Breast epithelium (tissue), 4 donors: ENCODE data around the gene HIGD2A. TPM values are rescaled to one million over a fixed set of nuclear protein-coding genes. Genes with fewer than 3 reads are reported as not detected.
A peak's percentile ranks its signal among the peaks of the same experiment; 100 is the strongest.

Experiments used
- DNase-seq, 2 donors: peaks; one replicate each; pipeline ENCODE4 v3.0.0-alpha.2; 2019; ENCODE audit warnings: low spot score in 2 of 2
- H3K27ac ChIP-seq, 2 donors: fragments of 200-600 bp; sonication (generic) in 1 of 2; one replicate each; pipeline ENCODE4 v1.5.1; 2016 to 2019; ENCODE audit warnings: mild to moderate bottlenecking in 1 of 2
- H3K27me3 ChIP-seq, 2 donors: fragments of 200-600 bp; sonication (generic) in 1 of 2; one replicate each; pipeline versions ENCODE4 v1.5.1 to v1.6.0; 2017 to 2019; ENCODE audit warnings: control low read depth in 1 of 2, mild to moderate bottlenecking in 1 of 2
- H3K36me3 ChIP-seq: fragments of 200-600 bp; one replicate; pipeline ENCODE4 v1.5.1; 2019
- H3K4me1 ChIP-seq, 2 donors: fragments of 200-600 bp; sonication (generic); one replicate each; pipeline ENCODE4 v1.5.1; 2016 to 2019; ENCODE audit warnings: control low read depth in 1 of 2
- H3K4me3 ChIP-seq, 3 donors: fragments of 200-600 bp; sonication (generic); 1 replicate in 2 of 3; 2 replicates in 1 of 3; pipeline ENCODE4 v1.5.1; 2016 to 2019; ENCODE audit warnings: mild to moderate bottlenecking in 3 of 3, moderate library complexity in 2 of 3
- H3K9me3 ChIP-seq, 2 donors: fragments of 200-600 bp; sonication (generic) in 1 of 2; one replicate each; pipeline ENCODE4 v1.5.1; 2016 to 2019; ENCODE audit warnings: control low read depth in 1 of 2
- POLR2A ChIP-seq: fragments of 450-650 bp; IDR thresholded peaks from one replicate; pipeline ENCODE4 v1.6.1; 2016; ENCODE audit warnings: antibody characterized with exemption, mild to moderate bottlenecking, moderate library complexity
- POLR2AphosphoS5 ChIP-seq, 3 donors: sonication (generic); formaldehyde crosslinking; IDR thresholded peaks; one replicate each; pipeline ENCODE4 v1.6.1; 2017; ENCODE audit warnings: antibody characterized with exemption in 3 of 3
- intact Hi-C: fragments of 100-400 bp; cut with DNase I; formaldehyde crosslinking; loops from one replicate; pipeline ENCODE4 v1.15.1; 2023; ENCODE audit warnings: low total_unique reads
- total RNA-seq, 3 donors: library from RNA; depleted of rRNA; stranded (reverse); fragments of >200 nt; gene quantifications; one replicate each; pipeline ENCODE4 v1.1.0, GENCODE V29; 2016
- TF ChIP-seq, protein P1 (sequence below), 3 donors: fragments of 450-650 bp; IDR thresholded peaks; one replicate each; pipeline ENCODE4 v1.5.1; 2016 to 2017; ENCODE audit warnings: antibody characterized with exemption in 3 of 3, mild to moderate bottlenecking in 3 of 3, moderate library complexity in 3 of 3

The HIGD2A gene
- total RNA-seq, 3 donors from 2014 or later = 68.5 to 134 (median 80.2) TPM

GRCh38 chr5:176369934-176370711, 18.4 kb upstream of the HIGD2A start:
- intact Hi-C loops = no loop called here
- Histone ChIP-seq H3K27me3 (no peaks in the 10 kb centered on the region), H3K27ac (no peak overlapping the region), H3K9me3 (no peaks in the 10 kb centered on the region), H3K4me1 (no peaks in the 10 kb centered on the region), H3K36me3 (no peaks in the 10 kb centered on the region), H3K4me3 (no peak overlapping the region)
- DNase-seq = no peak
- TF ChIP-seq, protein P1, sequence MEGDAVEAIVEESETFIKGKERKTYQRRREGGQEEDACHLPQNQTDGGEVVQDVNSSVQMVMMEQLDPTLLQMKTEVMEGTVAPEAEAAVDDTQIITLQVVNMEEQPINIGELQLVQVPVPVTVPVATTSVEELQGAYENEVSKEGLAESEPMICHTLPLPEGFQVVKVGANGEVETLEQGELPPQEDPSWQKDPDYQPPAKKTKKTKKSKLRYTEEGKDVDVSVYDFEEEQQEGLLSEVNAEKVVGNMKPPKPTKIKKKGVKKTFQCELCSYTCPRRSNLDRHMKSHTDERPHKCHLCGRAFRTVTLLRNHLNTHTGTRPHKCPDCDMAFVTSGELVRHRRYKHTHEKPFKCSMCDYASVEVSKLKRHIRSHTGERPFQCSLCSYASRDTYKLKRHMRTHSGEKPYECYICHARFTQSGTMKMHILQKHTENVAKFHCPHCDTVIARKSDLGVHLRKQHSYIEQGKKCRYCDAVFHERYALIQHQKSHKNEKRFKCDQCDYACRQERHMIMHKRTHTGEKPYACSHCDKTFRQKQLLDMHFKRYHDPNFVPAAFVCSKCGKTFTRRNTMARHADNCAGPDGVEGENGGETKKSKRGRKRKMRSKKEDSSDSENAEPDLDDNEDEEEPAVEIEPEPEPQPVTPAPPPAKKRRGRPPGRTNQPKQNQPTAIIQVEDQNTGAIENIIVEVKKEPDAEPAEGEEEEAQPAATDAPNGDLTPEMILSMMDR (IDR thresholded peaks at IDR 0.05) = no peak
- TF ChIP-seq POLR2AphosphoS5 (IDR thresholded peaks at IDR 0.05) (no peak), POLR2A (no peak)

DNA sequence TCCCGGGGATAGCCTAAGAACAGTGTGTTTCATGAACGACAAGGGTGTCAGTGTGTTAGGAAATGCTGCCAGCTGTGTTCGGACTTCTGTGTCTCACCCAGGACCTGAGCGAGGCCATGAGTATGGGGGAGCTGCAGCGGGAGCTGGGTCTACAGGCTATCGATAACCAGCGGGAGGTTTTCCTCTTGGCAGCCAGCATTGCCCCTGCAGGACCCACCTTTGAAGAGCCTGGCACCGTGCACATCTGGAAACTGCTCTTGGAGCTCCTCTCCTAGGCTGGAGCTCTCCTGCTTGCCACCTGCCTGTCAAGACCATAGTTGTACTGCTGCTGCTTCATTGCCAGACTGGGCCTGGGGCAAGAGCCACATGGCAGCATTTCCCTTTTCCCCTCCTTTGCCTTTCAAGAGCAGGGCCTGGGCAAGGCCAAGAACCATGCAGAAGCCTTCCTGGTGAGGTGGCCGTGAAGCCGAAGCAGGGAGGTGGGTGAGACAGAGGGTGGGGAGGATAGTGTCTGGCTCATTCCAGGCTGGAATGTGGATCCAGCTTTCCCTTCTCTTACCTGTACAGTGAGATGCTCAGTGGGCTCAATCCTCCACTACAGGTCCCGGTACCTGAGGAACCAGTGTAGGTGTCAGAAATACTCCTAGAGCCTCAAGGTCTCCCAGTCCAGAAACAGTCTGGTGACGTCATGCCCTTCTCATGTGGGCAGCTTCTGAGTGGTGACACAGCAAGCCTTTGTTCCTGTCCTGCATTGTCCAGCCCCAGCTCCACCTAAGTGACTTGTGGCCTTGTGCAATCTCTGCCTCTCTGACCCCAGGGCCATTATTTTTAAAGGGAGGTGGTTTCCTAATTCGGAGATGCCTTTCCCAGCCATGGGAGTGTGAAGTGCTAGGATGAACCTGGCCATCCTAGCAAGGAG, 16.7 kb upstream of the HIGD2A start:
- H3K27ac ChIP-seq = peak overlapping the region in 1 of 2 donors; percentile 43
- no peak for DNase-seq
- H3K4me3 ChIP-seq = no peak overlapping the region
- TF ChIP-seq POLR2A = no peak
- TF ChIP-seq, protein P1 (IDR thresholded peaks at IDR 0.05) = no peak
- no peak for TF ChIP-seq POLR2AphosphoS5 (IDR thresholded peaks at IDR 0.05)
- no peaks in the 10 kb centered on the region for H3K36me3 ChIP-seq
- intact Hi-C loops = no loop called here
- H3K27me3 ChIP-seq = no peaks in the 10 kb centered on the region
- H3K9me3 ChIP-seq = no peaks in the 10 kb centered on the region
- no peaks in the 10 kb centered on the region for H3K4me1 ChIP-seq

- Histone ChIP-seq H3K9me3 (no peaks in the 10 kb centered on the region), H3K4me3 (no peak overlapping the region), H3K36me3 (no peaks in the 10 kb centered on the region), H3K27ac (no peak overlapping the region), H3K4me1 (no peaks in the 10 kb centered on the region), H3K27me3 (no peaks in the 10 kb centered on the region)
- intact Hi-C loops = no loop called here
- TF ChIP-seq POLR2A (no peak), POLR2AphosphoS5 (IDR thresholded peaks at IDR 0.05) (no peak)
- TF ChIP-seq, protein P1 (IDR thresholded peaks at IDR 0.05) = no peak
- no peak for DNase-seq
Measured at GRCh38 chr5:176373100-176373818, 15.3 kb upstream of the HIGD2A start.

DNA sequence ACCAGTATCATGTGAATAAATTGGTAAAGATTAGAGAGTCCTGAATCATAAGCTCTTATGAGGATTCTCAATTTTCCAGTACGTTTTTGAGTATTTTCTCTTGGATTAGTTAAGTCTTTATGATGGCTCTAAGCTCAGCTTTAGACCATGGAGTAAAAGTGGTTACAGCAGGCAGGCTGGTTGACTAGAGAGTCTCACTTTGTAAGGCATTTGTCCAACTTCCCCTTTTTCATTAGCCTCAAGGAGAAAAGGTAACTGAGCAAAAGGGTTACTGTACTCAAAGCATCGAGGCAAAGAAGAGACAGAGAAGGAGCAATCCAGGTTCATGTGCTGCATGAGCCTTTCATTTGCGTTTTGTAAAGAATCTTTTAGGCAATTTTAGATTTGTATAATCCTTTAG, 8.7 kb upstream of the HIGD2A start:
- intact Hi-C loops = no loop called here
- TF ChIP-seq POLR2A (no peak), POLR2AphosphoS5 (IDR thresholded peaks at IDR 0.05) (no peak)
- TF ChIP-seq, protein P1 (IDR thresholded peaks at IDR 0.05) = no peak
- Histone ChIP-seq H3K9me3 (no peaks in the 10 kb centered on the region), H3K27ac (no peak overlapping the region), H3K4me1 (no peaks in the 10 kb centered on the region), H3K36me3 (peaks cover 3% of the 10 kb centered on the region), H3K27me3 (no peaks in the 10 kb centered on the region), H3K4me3 (no peak overlapping the region)
- no peak for DNase-seq
